Activated T-helper 17 cell treated with anti-CD3 and anti-CD28 coated beads, Interleukin-2, amount 50 U/mL, for 72 hours (primary cell): Measurements from ENCODE around the gene FMR1. TPM values are rescaled to one million over a fixed set of nuclear protein-coding genes. Genes with fewer than 3 reads are reported as not detected.

Experiments
- ATAC-seq: fragments of 150-1000 bp; cut with Tn5 transposase; replicated peaks from 2 replicates; pipeline ENCODE4 v1.10.0; 2021; ENCODE audit warnings: mild to moderate bottlenecking, moderate library complexity
- H3K27ac Mint-ChIP-seq: one replicate; pipeline ENCODE4 v1.8.0; 2022; ENCODE audit warnings: mixed read lengths
- H3K27me3 Mint-ChIP-seq: one replicate; pipeline ENCODE4 v1.8.0; 2022; ENCODE audit warnings: mixed read lengths
- H3K36me3 Mint-ChIP-seq: one replicate; pipeline ENCODE4 v1.8.0; 2022; ENCODE audit warnings: low read depth, mild to moderate bottlenecking, mixed read lengths
- H3K4me1 Mint-ChIP-seq: one replicate; pipeline ENCODE4 v1.8.0; 2022; ENCODE audit warnings: mixed read lengths
- H3K4me3 Mint-ChIP-seq: one replicate; pipeline ENCODE4 v1.8.0; 2022; ENCODE audit warnings: mild to moderate bottlenecking, mixed read lengths
- H3K9me3 Mint-ChIP-seq: one replicate; pipeline ENCODE4 v1.8.0; 2022; ENCODE audit warnings: mixed read lengths
- total RNA-seq, 2 donors: library from RNA; stranded (reverse); gene quantifications; one replicate each; pipeline ENCODE4 v1.2.3, GENCODE V29; 2022

The FMR1 gene
- total RNA-seq, 2 donors from 2014 or later = 41.3 to 42.2 TPM

- no peak overlapping the region for H3K4me3 Mint-ChIP-seq
- no peaks in the 10 kb centered on the region for H3K36me3 Mint-ChIP-seq
- H3K9me3 Mint-ChIP-seq = no peaks in the 10 kb centered on the region
- H3K27ac Mint-ChIP-seq = no peak overlapping the region
- no peaks in the 10 kb centered on the region for H3K27me3 Mint-ChIP-seq
- no peak for ATAC-seq
- no peaks in the 10 kb centered on the region for H3K4me1 Mint-ChIP-seq
Measured at GRCh38 chrX:147901461-147902126, 10.1 kb upstream of the FMR1 start.

GRCh38 chrX:147902270-147902669 lies 9.4 kb upstream of the FMR1 start:
- Mint-ChIP-seq H3K9me3 (no peaks in the 10 kb centered on the region), H3K27me3 (no peaks in the 10 kb centered on the region), H3K36me3 (no peaks in the 10 kb centered on the region), H3K4me1 (no peaks in the 10 kb centered on the region), H3K27ac (no peak overlapping the region), H3K4me3 (no peak overlapping the region)
- ATAC-seq = no peak

- H3K4me3 Mint-ChIP-seq = no peak overlapping the region
- no peak overlapping the region for H3K27ac Mint-ChIP-seq
- H3K36me3 Mint-ChIP-seq = peaks cover 9% of the 10 kb centered on the region
- H3K27me3 Mint-ChIP-seq = no peaks in the 10 kb centered on the region
- H3K4me1 Mint-ChIP-seq = no peaks in the 10 kb centered on the region
- no peaks in the 10 kb centered on the region for H3K9me3 Mint-ChIP-seq
- ATAC-seq = no peak
Measured at GRCh38 chrX:147908106-147908505, 3.6 kb upstream of the FMR1 start.

- Mint-ChIP-seq H3K4me1 (no peaks in the 10 kb centered on the region), H3K27me3 (no peaks in the 10 kb centered on the region), H3K36me3 (peaks cover 10% of the 10 kb centered on the region), H3K9me3 (no peaks in the 10 kb centered on the region), H3K27ac (no peak overlapping the region), H3K4me3 (peak overlapping the region; percentile 74)
- ATAC-seq = no peak
Measured at GRCh38 chrX:147910607-147911006, 1.1 kb upstream of the FMR1 start.

GRCh38 chrX:147912093-147912801 lies 528 bp downstream of the FMR1 start:
- peak overlapping the region; percentile 74 for H3K4me3 Mint-ChIP-seq
- H3K9me3 Mint-ChIP-seq = no peaks in the 10 kb centered on the region
- H3K27me3 Mint-ChIP-seq = no peaks in the 10 kb centered on the region
- H3K36me3 Mint-ChIP-seq = peaks cover 10% of the 10 kb centered on the region
- peak overlapping the region; percentile 71 for H3K27ac Mint-ChIP-seq
- ATAC-seq = peak; percentile 49
- peaks cover 6% of the 10 kb centered on the region for H3K4me1 Mint-ChIP-seq

GRCh38 chrX:147913570-147913969 lies 1.9 kb downstream of the FMR1 start:
- Mint-ChIP-seq H3K27ac (no peak overlapping the region), H3K36me3 (peaks cover 10% of the 10 kb centered on the region), H3K4me1 (peaks cover 15% of the 10 kb centered on the region), H3K4me3 (peak overlapping the region; percentile 74), H3K27me3 (no peaks in the 10 kb centered on the region), H3K9me3 (no peaks in the 10 kb centered on the region)
- ATAC-seq = no peak

GRCh38 chrX:147914591-147914990 lies 2.9 kb downstream of the FMR1 start:
- no peaks in the 10 kb centered on the region for H3K27me3 Mint-ChIP-seq
- H3K4me1 Mint-ChIP-seq = peaks cover 15% of the 10 kb centered on the region
- ATAC-seq = no peak
- H3K36me3 Mint-ChIP-seq = peaks cover 10% of the 10 kb centered on the region
- H3K27ac Mint-ChIP-seq = no peak overlapping the region
- peak overlapping the region; percentile 74 for H3K4me3 Mint-ChIP-seq
- no peaks in the 10 kb centered on the region for H3K9me3 Mint-ChIP-seq

- H3K4me3 Mint-ChIP-seq = peak overlapping the region; percentile 75
- no peak for ATAC-seq
- H3K27me3 Mint-ChIP-seq = no peaks in the 10 kb centered on the region
- H3K36me3 Mint-ChIP-seq = peaks cover 10% of the 10 kb centered on the region
- peaks cover 24% of the 10 kb centered on the region for H3K4me1 Mint-ChIP-seq
- peak overlapping the region; percentile 41 for H3K27ac Mint-ChIP-seq
- H3K9me3 Mint-ChIP-seq = no peaks in the 10 kb centered on the region
Measured at GRCh38 chrX:147916375-147916968, 4.8 kb downstream of the FMR1 start.

GRCh38 chrX:147917700-147918695 lies 6.3 kb downstream of the FMR1 start:
- peak overlapping the region; percentile 75 for H3K4me3 Mint-ChIP-seq
- no peaks in the 10 kb centered on the region for H3K27me3 Mint-ChIP-seq
- no peaks in the 10 kb centered on the region for H3K9me3 Mint-ChIP-seq
- H3K27ac Mint-ChIP-seq = peak overlapping the region; percentile 89
- ATAC-seq = peak; percentile 88
- H3K4me1 Mint-ChIP-seq = peaks cover 24% of the 10 kb centered on the region
- peaks cover 9% of the 10 kb centered on the region for H3K36me3 Mint-ChIP-seq

GRCh38 chrX:147920161-147920666 lies 8.5 kb downstream of the FMR1 start:
- ATAC-seq = no peak
- Mint-ChIP-seq H3K36me3 (peaks cover 11% of the 10 kb centered on the region), H3K9me3 (no peaks in the 10 kb centered on the region), H3K4me1 (peaks cover 24% of the 10 kb centered on the region), H3K27ac (no peak overlapping the region), H3K27me3 (no peaks in the 10 kb centered on the region), H3K4me3 (no peak overlapping the region)

GRCh38 chrX:147923605-147924004 lies 11.9 kb downstream of the FMR1 start:
- Mint-ChIP-seq H3K27ac (no peak overlapping the region), H3K4me3 (no peak overlapping the region), H3K27me3 (no peaks in the 10 kb centered on the region), H3K4me1 (peaks cover 8% of the 10 kb centered on the region), H3K36me3 (peaks cover 40% of the 10 kb centered on the region), H3K9me3 (no peaks in the 10 kb centered on the region)
- no peak for ATAC-seq

GRCh38 chrX:147927256-147927655 lies 15.5 kb downstream of the FMR1 start:
- peaks cover 67% of the 10 kb centered on the region for H3K36me3 Mint-ChIP-seq
- H3K4me3 Mint-ChIP-seq = no peak overlapping the region
- no peak overlapping the region for H3K27ac Mint-ChIP-seq
- no peaks in the 10 kb centered on the region for H3K4me1 Mint-ChIP-seq
- no peak for ATAC-seq
- no peaks in the 10 kb centered on the region for H3K9me3 Mint-ChIP-seq
- H3K27me3 Mint-ChIP-seq = no peaks in the 10 kb centered on the region

- no peak overlapping the region for H3K4me3 Mint-ChIP-seq
- H3K9me3 Mint-ChIP-seq = no peaks in the 10 kb centered on the region
- H3K4me1 Mint-ChIP-seq = no peaks in the 10 kb centered on the region
- H3K27me3 Mint-ChIP-seq = no peaks in the 10 kb centered on the region
- no peak for ATAC-seq
- no peak overlapping the region for H3K27ac Mint-ChIP-seq
- H3K36me3 Mint-ChIP-seq = peaks cover 84% of the 10 kb centered on the region
Measured at GRCh38 chrX:147933815-147934214, 22.1 kb downstream of the FMR1 start.

GRCh38 chrX:147935156-147935758 lies 23.5 kb downstream of the FMR1 start:
- Mint-ChIP-seq H3K27me3 (no peaks in the 10 kb centered on the region), H3K27ac (no peak overlapping the region)
- no peak for ATAC-seq

More at GRCh38 chrX:147935156-147935758, 23.5 kb downstream of the FMR1 start:
- no peaks in the 10 kb centered on the region for H3K4me1 Mint-ChIP-seq
- H3K36me3 Mint-ChIP-seq = peaks cover 80% of the 10 kb centered on the region
- no peak overlapping the region for H3K4me3 Mint-ChIP-seq
- H3K9me3 Mint-ChIP-seq = no peaks in the 10 kb centered on the region
